Measurements from ENCODE around the gene TTC24. TPM values are rescaled to one million over a fixed set of nuclear protein-coding genes. Genes with fewer than 3 reads are reported as not detected.

TTC24 gene
- polyA plus RNA-seq, 1 experiment = not detected

DNA sequence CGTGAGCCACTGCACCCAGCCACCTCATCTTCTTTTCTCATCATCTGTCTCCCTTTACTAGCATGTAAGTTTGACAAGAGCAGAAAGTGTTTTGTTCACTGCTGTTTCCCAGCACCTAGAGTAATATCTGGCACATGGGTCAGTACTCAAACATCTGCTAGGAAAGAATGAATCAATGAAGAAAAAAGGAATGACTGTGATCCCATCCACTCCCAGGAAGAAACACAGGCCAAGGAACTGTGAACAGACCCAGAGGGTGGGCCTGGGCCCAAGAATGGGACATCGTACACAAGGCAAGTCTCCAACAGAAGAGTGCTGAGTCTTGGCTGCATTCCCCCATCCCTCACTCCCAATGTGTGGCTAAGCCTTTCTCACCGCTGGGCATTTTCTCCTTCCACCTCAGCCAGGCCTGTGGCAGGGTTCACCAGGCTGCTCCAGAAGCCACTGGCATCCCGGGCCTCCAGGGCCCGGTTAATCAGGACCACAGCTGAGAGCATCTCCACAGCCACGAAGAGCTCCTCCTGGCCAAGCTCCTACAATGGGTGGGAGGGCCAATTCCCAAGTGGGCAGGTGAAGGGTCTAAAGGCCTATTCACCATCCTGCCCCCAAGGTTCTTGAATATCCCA lies 25.6 kb upstream of the TTC24 start:
- Histone ChIP-seq H3K27me3 (ENCODE audit: control insufficient read depth, insufficient read depth, low read length) (no peaks in the 10 kb centered on the region), H3K9me3 (ENCODE audit: control insufficient read depth, insufficient read depth, low read length) (no peaks in the 10 kb centered on the region), H3K27ac (ENCODE audit: low read depth, low read length) (no peak overlapping the region), H3K4me3 (ENCODE audit: low read depth, low read length) (no peak overlapping the region)
- TF ChIP-seq, protein P1, sequence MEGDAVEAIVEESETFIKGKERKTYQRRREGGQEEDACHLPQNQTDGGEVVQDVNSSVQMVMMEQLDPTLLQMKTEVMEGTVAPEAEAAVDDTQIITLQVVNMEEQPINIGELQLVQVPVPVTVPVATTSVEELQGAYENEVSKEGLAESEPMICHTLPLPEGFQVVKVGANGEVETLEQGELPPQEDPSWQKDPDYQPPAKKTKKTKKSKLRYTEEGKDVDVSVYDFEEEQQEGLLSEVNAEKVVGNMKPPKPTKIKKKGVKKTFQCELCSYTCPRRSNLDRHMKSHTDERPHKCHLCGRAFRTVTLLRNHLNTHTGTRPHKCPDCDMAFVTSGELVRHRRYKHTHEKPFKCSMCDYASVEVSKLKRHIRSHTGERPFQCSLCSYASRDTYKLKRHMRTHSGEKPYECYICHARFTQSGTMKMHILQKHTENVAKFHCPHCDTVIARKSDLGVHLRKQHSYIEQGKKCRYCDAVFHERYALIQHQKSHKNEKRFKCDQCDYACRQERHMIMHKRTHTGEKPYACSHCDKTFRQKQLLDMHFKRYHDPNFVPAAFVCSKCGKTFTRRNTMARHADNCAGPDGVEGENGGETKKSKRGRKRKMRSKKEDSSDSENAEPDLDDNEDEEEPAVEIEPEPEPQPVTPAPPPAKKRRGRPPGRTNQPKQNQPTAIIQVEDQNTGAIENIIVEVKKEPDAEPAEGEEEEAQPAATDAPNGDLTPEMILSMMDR (IDR thresholded peaks at IDR 0.05; ENCODE audit: low read depth, low read length) = no peak
- CTCF ChIA-PET = no interaction called here
- POLR2A ChIA-PET = no interaction called here
- no peak for DNase-seq (ENCODE audit: low read depth, low spot score)

DNA sequence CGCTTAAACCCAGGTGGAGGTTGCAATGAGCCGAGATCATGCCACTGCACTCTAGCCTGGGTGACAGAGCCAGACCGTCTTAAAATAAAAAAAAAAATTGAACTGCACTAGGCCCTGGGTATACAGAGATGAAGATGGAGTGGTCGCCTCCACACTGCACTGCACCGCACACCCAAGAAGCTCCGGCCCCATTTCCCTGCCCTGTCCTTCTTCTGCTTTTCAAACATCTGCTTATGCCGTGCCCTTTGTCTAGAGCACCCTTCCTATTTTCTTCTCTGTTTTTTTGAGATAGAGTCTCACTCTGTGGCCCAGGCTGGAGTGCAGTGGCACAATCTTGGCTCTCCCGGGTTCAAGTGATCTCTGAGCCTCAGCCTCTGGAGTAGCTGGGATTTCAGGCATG lies 24.6 kb upstream of the TTC24 start:
- ChIA-PET CTCF (interaction anchor here (1.0 to 1.1 kb wide), 2 partner anchors 27 to 169 kb away, joined by 3 to 5 read pairs; no protein-coding TSS in a partner anchor), POLR2A (interaction anchor here (1.2 kb wide), 1 partner anchor 10 kb away, joined by 3 read pairs; no protein-coding TSS in a partner anchor)
- Histone ChIP-seq H3K4me3 (ENCODE audit: low read depth, low read length) (no peak overlapping the region), H3K9me3 (ENCODE audit: control insufficient read depth, insufficient read depth, low read length) (no peaks in the 10 kb centered on the region), H3K27me3 (ENCODE audit: control insufficient read depth, insufficient read depth, low read length) (no peaks in the 10 kb centered on the region), H3K27ac (ENCODE audit: low read depth, low read length) (no peak overlapping the region)
- DNase-seq (ENCODE audit: low read depth, low spot score) = no peak
- TF ChIP-seq, protein P1 (IDR thresholded peaks at IDR 0.05; ENCODE audit: low read depth, low read length) = no peak

DNA sequence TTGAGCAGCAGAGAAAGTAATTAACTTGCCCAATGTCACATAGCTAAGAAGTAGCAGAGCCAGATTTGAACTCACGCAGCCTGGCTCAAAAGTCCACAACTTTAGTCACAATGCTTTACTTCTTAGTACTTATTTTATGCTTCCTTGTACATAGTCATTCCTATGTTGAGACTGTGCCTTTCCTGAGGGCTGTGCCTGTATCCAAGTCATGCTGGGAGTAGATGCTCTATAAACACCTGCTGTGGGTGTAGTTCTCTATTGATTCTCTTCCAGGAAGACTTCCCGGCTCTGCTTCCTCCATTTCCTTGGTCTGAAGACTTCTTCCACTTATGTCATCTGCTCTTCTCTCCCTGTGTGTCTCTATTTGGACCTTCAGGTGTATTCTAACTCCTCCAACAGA lies 23.8 kb upstream of the TTC24 start:
- Histone ChIP-seq H3K9me3 (ENCODE audit: control insufficient read depth, insufficient read depth, low read length) (no peaks in the 10 kb centered on the region), H3K27me3 (ENCODE audit: control insufficient read depth, insufficient read depth, low read length) (no peaks in the 10 kb centered on the region), H3K27ac (ENCODE audit: low read depth, low read length) (no peak overlapping the region), H3K4me3 (ENCODE audit: low read depth, low read length) (no peak overlapping the region)
- POLR2A ChIA-PET = interaction anchor here (1.2 kb wide), 1 partner anchor 10 kb away, joined by 3 read pairs; no protein-coding TSS in a partner anchor
- CTCF ChIA-PET = interaction anchor here (1.0 kb wide), 1 partner anchor 27 kb away, joined by 3 read pairs; no protein-coding TSS in a partner anchor
- TF ChIP-seq, protein P1 (IDR thresholded peaks at IDR 0.05; ENCODE audit: low read depth, low read length) = no peak
- DNase-seq (ENCODE audit: low read depth, low spot score) = no peak

DNA sequence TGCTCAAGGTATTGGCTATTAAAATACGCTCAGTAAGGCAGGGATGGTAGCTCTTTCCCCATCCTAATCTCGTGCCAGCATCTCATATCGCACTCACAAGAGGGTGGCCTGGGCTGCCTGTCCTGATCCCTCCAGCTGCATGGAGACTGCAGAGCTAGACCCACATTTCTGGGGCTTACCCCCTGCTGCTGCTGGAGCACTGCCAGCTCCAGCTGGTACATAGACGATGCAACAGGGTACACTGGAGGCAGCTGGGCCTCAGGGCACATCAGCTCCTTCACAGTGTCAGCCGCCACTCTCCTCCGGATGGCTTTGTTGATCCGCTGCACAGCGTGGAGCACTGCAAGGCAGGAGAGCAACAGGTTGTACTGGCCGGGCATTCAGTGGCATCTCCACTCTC lies 23.2 kb upstream of the TTC24 start:
- Histone ChIP-seq H3K9me3 (ENCODE audit: control insufficient read depth, insufficient read depth, low read length) (no peaks in the 10 kb centered on the region), H3K27ac (ENCODE audit: low read depth, low read length) (no peak overlapping the region), H3K4me3 (ENCODE audit: low read depth, low read length) (no peak overlapping the region), H3K27me3 (ENCODE audit: control insufficient read depth, insufficient read depth, low read length) (no peaks in the 10 kb centered on the region)
- no peak for DNase-seq (ENCODE audit: low read depth, low spot score)
- ChIA-PET POLR2A (no interaction called here), CTCF (interaction anchor here (0.6 kb wide), 1 partner anchor 45 kb away, joined by 3 read pairs; the partner anchor contains the start of gene GPATCH4)
- TF ChIP-seq, protein P1 (IDR thresholded peaks at IDR 0.05; ENCODE audit: low read depth, low read length) = no peak

DNA sequence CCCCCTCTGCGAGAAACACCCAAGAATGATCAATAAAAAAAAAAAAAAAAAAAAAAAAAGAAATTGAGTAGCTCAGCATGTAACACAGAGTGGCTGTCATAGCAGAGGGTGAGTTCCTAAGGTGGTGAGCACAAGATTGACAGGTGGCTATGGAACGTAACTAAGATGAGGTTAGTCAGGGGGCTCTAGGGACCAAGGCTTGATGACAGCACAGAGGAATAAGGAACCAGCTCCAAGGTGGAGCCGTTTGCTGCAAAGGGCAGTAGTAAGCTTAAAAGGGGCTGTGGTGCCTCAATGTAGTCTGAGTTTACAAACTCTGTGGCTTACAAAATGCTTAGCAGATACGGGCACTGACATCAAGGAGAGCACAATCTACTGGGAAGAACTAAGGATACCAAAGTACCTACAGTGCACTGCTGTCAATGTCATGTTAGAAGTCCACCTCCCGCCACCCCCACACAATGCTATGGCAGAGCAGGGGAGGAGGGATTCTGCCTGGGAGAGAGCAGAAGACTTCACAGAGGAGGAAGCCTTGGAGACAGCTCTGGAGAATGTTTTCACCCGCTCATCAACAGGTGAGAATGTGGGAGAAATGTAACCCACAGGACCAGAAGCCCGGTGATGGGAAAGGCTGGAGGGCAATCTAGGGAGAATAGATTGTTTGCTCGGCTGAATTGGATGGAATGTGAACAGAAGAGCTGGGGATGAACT lies 20.3 kb upstream of the TTC24 start:
- ChIA-PET CTCF (interaction anchor here (1.2 kb wide), 1 partner anchor 79 kb away, joined by 4 read pairs; no protein-coding TSS in a partner anchor), POLR2A (interaction anchor here (0.6 kb wide), 1 partner anchor 355 kb away, joined by 4 read pairs; no protein-coding TSS in a partner anchor)
- Histone ChIP-seq H3K9me3 (ENCODE audit: control insufficient read depth, insufficient read depth, low read length) (no peaks in the 10 kb centered on the region), H3K27ac (ENCODE audit: low read depth, low read length) (no peak overlapping the region), H3K27me3 (ENCODE audit: control insufficient read depth, insufficient read depth, low read length) (no peaks in the 10 kb centered on the region), H3K4me3 (ENCODE audit: low read depth, low read length) (no peak overlapping the region)
- TF ChIP-seq, protein P1 (IDR thresholded peaks at IDR 0.05; ENCODE audit: low read depth, low read length) = no peak
- no peak for DNase-seq (ENCODE audit: low read depth, low spot score)

All from AG04450 (cell line).